NCI-H774 (cell line): ENCODE measurements around the gene BTBD3.
A peak's percentile ranks its signal among the peaks of the same experiment; 100 is the strongest.

ENCODE experiments used
- DNase-seq: peaks from one replicate; lab custom pipeline; 2025; lab: John Stamatoyannopoulos, UW

The BTBD3 gene

GRCh38 chr20:11918391-11918845 lies 725 bp downstream of the BTBD3 start:
- DNase-seq: no peak

- DNase-seq: peak; percentile 81
Measured at GRCh38 chr20:11918981-11919380, 1.3 kb downstream of the BTBD3 start.

- no peak for DNase-seq
Measured at GRCh38 chr20:11919581-11919980, 1.9 kb downstream of the BTBD3 start.

- no peak for DNase-seq
Measured at GRCh38 chr20:11920083-11920482, 2.4 kb downstream of the BTBD3 start.

GRCh38 chr20:11921321-11921720 lies 3.6 kb downstream of the BTBD3 start:
- DNase-seq: no peak

- DNase-seq: no peak
Measured at GRCh38 chr20:11922561-11922960, 4.9 kb downstream of the BTBD3 start.

GRCh38 chr20:11924923-11925322 lies 7.2 kb downstream of the BTBD3 start:
- DNase-seq: no peak

GRCh38 chr20:11926292-11926998 lies 8.8 kb downstream of the BTBD3 start:
- DNase-seq: no peak

GRCh38 chr20:11929947-11930346 lies 12.3 kb downstream of the BTBD3 start:
- DNase-seq: no peak

- no peak for DNase-seq
Measured at GRCh38 chr20:11935212-11936154, 17.8 kb downstream of the BTBD3 start.

- DNase-seq: peak; percentile 91
Measured at GRCh38 chr20:11936157-11936556, 18.5 kb downstream of the BTBD3 start.

- no peak for DNase-seq
Measured at GRCh38 chr20:11937230-11937629, 19.5 kb downstream of the BTBD3 start.

- DNase-seq: no peak
Measured at GRCh38 chr20:11941593-11942246, 24.0 kb downstream of the BTBD3 start.

- no peak for DNase-seq
Measured at GRCh38 chr20:11943778-11944177, 26.1 kb downstream of the BTBD3 start.

GRCh38 chr20:11948806-11949205 lies 31.1 kb downstream of the BTBD3 start:
- DNase-seq: no peak

GRCh38 chr20:11949711-11950110 lies 32.0 kb downstream of the BTBD3 start:
- DNase-seq: no peak

- DNase-seq: no peak
Measured at GRCh38 chr20:11951696-11952095, 34.0 kb downstream of the BTBD3 start.

GRCh38 chr20:11952639-11953038 lies 34.9 kb downstream of the BTBD3 start:
- no peak for DNase-seq

GRCh38 chr20:11957911-11958310 lies 40.2 kb downstream of the BTBD3 start:
- DNase-seq: no peak

- DNase-seq: no peak
Measured at GRCh38 chr20:11958855-11959254, 41.2 kb downstream of the BTBD3 start.

GRCh38 chr20:11965602-11966001 lies 47.9 kb downstream of the BTBD3 start:
- no peak for DNase-seq

- no peak for DNase-seq
Measured at GRCh38 chr20:11966186-11966585, 48.5 kb downstream of the BTBD3 start.
